Right ventricle myocardium inferior (tissue), 1 donor: Measurements from ENCODE around the gene CFAP70. TPM values are rescaled to one million over a fixed set of nuclear protein-coding genes. Genes with fewer than 3 reads are reported as not detected.
"Not testable (repeated sequence)": the region's sequence is repeated elsewhere in the genome, so short reads cannot be mapped to it uniquely, and the experiment has no call there.

Experiments
- ATAC-seq: fragments of 200-7000 bp; cut with Tn5 transposase; one replicate; pipeline ENCODE4 v1.9.1; 2020; ENCODE audit warnings: mild to moderate bottlenecking, moderate library complexity
- DNase-seq: peaks from one replicate; pipeline ENCODE4 v3.0.0; 2021; ENCODE audit errors: missing footprints
- intact Hi-C: fragments of 100-400 bp; cut with DNase I; formaldehyde crosslinking; loops from one replicate; pipeline ENCODE4 v1.11.0; 2022
- total RNA-seq: library from RNA; stranded (reverse); fragmentation: NEBNext Ultra II Directional; extraction: Animal tissue kit (Norgen Biotek cat#: 25700); gene quantifications from one replicate; pipeline ENCODE4 v1.2.1, GENCODE V29; 2021
- donor health status: DM: no; HTN: yes; CAD: no; lungs with severe emphysema.

CFAP70 gene
- total RNA-seq, 1 donor from 2014 or later, result 1.4 TPM

DNA sequence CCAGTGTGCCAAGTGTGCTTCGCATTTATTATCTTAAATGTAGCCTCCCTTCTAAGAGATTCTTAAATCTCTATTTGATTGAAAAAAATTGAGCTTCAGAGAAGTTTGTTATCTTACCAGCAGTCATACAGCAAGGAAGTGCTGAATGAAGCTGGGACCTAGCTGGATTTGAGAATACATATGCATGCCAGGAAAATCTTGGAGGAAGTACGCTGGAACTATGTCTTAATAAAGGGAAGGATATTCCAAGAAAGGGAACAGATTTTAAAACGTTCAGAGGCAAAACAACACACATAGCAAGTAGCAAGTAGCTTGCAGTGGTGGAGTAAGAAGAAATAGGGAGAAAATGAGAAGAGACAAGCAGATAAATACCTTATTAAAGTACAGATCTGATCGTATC lies 1.5 kb downstream of the CFAP70 start:
- intact Hi-C loops, result no loop called here
- no peak for ATAC-seq
- DNase-seq, result no peak

- intact Hi-C loops, result no loop called here
- ATAC-seq, result no peak
- no peak for DNase-seq
These were observed 14.4 kb downstream of the CFAP70 start for GRCh38 chr10:73344269-73344668.

- no peak for DNase-seq
- intact Hi-C loops, result no loop called here
- ATAC-seq, result no peak
These were observed 18.5 kb downstream of the CFAP70 start for GRCh38 chr10:73340121-73340520.

DNA sequence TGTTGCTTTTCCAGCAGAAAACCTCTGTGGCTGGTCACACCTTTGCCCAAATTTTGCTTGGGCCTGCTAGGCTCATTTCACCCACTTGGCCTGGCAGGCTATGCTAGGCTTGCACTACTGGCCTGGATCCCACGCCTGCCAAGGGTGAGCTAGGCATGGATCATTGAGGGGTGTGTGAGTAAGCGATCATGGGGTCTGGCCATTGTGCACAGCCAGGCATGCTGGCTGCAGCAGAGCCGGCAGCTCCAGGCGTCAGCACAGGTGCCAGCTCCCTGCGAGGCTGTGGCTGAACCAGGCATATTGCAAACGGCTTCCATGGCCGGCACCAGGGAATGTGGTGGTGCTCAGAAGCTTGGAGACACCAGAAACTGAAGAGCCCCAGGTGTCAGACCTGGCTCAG lies 19.2 kb downstream of the CFAP70 start:
- DNase-seq (no peak), ATAC-seq (peak; percentile 71)
- intact Hi-C loops, result no loop called here

GRCh38 chr10:73338801-73339368 lies 19.8 kb downstream of the CFAP70 start:
- intact Hi-C loops, result no loop called here
- DNase-seq (no peak), ATAC-seq (no peak)

- DNase-seq (no peak), ATAC-seq (no peak)
- intact Hi-C loops, result no loop called here
These were observed 25.5 kb downstream of the CFAP70 start for GRCh38 chr10:73333202-73333601.

GRCh38 chr10:73332379-73332778 lies 26.3 kb downstream of the CFAP70 start:
- DNase-seq (no peak), ATAC-seq (no peak)

DNA sequence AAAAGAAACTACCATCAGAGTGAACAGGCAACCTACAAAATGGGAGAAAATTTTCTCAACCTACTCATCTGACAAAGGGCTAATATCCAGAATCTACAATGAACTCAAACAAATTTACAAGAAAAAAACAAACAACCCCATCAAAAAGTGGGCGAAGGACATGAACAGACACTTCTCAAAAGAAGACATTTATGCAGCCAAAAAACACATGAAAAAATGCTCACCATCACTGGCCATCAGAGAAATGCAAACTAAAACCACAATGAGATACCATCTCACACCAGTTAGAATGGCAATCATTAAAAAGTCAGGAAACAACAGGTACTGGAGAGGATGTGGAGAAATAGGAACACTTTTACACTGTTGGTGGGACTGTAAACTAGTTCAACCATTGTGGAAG lies 30.1 kb downstream of the CFAP70 start:
- ATAC-seq, intact Hi-C loops, DNase-seq: not testable (repeated sequence)

More at GRCh38 chr10:73332379-73332778, 26.3 kb downstream of the CFAP70 start:
- intact Hi-C loops, result no loop called here

GRCh38 chr10:73325290-73325689 lies 33.4 kb downstream of the CFAP70 start:
- intact Hi-C loops, DNase-seq, ATAC-seq: not testable (repeated sequence)

- intact Hi-C loops, ATAC-seq, DNase-seq: not testable (repeated sequence)
These were observed 35.1 kb downstream of the CFAP70 start for GRCh38 chr10:73323582-73323981.

DNA sequence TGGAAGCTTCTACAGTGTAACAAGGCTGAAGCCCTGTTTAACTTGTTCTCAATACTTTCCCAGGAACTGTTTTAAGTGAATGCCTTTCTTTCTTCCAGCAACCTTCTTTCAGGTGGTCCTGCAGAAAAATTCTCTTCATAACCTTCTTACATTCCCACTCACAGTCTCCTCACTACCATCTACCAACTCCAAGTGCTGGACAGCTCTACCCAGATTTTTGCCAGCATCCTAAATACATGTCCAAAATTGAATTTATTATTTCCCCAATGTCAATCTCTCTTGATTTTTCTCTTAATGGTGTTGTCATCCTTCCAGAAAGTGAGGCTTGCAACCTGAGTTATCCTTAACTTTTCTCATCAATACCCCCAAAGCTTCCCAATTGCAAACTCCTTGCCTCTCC lies 48.2 kb downstream of the CFAP70 start:
- no peak for DNase-seq
- intact Hi-C loops, result no loop called here
- ATAC-seq, result no peak

DNA sequence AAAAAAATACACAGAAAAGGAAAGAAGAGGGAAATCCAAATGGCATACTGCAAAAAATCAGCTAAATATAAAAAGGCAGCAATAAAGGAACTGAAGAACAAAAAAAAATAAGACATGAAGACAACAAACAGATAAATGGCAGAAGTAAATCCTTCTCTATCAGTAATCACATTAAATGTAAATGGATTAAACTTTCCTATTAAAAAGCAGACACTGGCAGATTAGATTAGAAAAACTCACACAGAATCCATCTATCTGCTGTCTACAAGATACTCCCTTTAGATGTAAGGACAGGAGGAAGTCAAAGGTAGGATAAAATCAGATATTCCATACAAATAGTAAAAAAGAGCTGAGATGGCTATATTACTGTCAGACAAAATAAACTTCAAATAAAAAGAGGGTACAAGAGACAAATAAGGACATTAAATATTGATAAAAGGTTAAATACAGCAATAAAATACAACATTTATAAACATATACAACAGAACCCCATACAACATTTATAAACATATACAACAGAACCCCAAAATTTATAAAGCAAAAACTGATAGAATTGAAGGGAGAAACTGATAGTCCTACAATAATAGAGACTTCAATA lies 51.4 kb downstream of the CFAP70 start:
- intact Hi-C loops, result no loop called here
- DNase-seq (no peak), ATAC-seq (no peak)

DNA sequence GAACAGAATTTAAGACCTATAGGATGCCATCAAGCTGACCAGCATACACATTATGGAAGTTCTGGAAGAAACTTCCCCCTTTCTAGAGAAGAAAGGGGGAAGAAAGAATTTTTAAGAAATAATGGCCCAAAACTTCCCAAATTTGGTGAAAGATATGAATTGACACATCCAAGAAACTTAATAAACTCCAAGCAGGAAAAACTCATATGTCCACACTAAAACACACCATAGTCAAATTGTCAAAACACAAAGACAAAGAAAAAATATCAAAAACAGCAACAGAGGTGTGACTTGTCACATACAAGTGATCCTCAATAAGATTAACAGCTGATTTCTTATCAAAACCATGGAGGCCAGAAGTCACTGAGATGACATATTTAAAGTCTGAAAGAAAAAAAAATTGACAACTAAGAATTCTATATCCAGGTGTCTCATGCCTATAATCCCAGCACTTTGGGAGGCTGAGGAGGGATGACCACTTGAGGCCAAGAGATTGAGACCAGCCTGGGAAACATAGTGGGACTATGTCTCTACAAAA lies 52.4 kb downstream of the CFAP70 start:
- intact Hi-C loops, result no loop called here
- no peak for DNase-seq
- no peak for ATAC-seq

DNA sequence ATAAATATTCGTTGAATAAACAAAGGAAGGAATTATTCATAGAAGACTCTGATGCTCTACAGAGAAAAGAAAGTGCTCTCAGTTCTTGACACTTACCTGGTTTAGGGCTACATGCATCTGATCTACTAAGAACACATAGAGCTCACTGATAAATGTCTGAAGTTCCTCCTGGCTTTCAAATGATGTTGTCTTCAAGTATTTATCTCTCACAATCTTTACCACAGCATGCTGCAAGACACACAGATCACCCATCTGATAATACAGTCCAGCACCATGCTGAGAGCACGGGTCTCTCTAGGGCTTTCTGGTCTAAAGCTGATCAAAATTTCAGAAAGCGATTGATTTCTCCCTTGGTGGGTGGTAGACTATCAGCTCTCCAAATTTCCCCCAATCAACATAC lies 61.7 kb downstream of the CFAP70 start:
- DNase-seq (no peak), ATAC-seq (no peak)
- intact Hi-C loops, result no loop called here

GRCh38 chr10:73293461-73293860 lies 65.2 kb downstream of the CFAP70 start:
- intact Hi-C loops, result no loop called here

GRCh38 chr10:73289958-73290357 lies 68.7 kb downstream of the CFAP70 start:
- DNase-seq (no peak), ATAC-seq (no peak)
- intact Hi-C loops, result no loop called here

More at GRCh38 chr10:73293461-73293860, 65.2 kb downstream of the CFAP70 start:
- no peak for DNase-seq
- ATAC-seq, result no peak

DNA sequence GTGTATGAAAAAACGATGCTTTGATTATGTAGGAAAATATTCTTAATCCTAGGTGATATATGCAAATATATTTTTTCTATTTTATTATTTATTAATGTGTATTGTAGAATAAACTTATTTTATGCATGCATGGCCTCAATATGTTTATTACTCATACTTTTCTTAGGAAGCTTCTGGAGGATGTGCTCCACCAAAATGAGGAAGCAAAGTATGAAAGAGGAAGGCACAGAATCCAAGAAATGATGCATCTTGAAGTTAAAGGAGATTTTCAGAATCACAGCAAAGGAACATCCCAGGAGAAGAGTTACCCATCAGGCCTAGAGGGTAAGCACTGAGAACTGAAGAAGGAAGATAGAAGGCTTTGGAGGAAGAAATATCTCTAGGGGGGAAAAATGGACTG lies 71.2 kb downstream of the CFAP70 start:
- ATAC-seq (no peak), DNase-seq (no peak)
- intact Hi-C loops, result no loop called here

DNA sequence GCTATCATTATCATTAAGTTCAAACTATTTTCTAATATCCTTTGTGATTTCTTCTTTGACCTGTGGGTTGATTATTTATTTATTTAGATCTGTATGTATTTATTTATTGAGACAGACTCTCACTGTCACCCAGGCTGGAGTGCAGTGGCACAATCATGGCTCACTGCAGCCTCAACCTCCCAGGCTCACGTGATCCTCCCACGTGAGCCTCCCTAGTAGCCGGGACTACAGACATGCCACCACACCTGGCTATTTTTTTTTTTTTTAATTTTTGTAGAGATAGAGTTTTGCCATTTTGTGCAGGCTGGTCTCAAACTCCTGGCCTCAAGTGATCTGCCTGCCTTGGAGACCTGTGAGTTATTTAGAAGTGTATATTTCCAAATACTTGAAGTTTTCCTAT lies 77.6 kb downstream of the CFAP70 start:
- no peak for DNase-seq
- no peak for ATAC-seq
- intact Hi-C loops, result no loop called here

- ATAC-seq (no peak), DNase-seq (no peak)
- intact Hi-C loops, result no loop called here
These were observed 94.2 kb downstream of the CFAP70 start for GRCh38 chr10:73264423-73264822.

- DNase-seq, result no peak
- no peak for ATAC-seq
- intact Hi-C loops, result no loop called here
These were observed 94.8 kb downstream of the CFAP70 start for GRCh38 chr10:73263693-73264347.
